HG03521 (cell line): ENCODE results near the gene ARID3C.

Experiments used
- ATAC-seq: cut with Tn5 transposase; IDR thresholded peaks from one replicate; pipeline ENCODE4 v1.9.1; 2021; ENCODE audit warnings: mild to moderate bottlenecking, moderate library complexity; ENCODE audit not compliant: unreplicated experiment

ARID3C gene

GRCh38 chr9:34628656-34629490 is at the start of gene ARID3C:
Gene ARID3C, minus strand, starts transcription at chr9:34629066. Its CDS starts 1,052 bp downstream, at chr9:34628014.
- ATAC-seq = no peak

- ATAC-seq = no peak
Observed at GRCh38 chr9:34675869-34676268, 47.0 kb upstream of the ARID3C start.

- ATAC-seq = no peak
Observed at GRCh38 chr9:34675048-34675714, 46.3 kb upstream of the ARID3C start.

- no peak for ATAC-seq
Observed at GRCh38 chr9:34674440-34674839, 45.6 kb upstream of the ARID3C start.

- no peak for ATAC-seq
Observed at GRCh38 chr9:34671307-34671706, 42.4 kb upstream of the ARID3C start.

GRCh38 chr9:34669809-34670562 is 41.1 kb upstream of the ARID3C start:
- no peak for ATAC-seq

- peak; percentile 64 for ATAC-seq
Observed at GRCh38 chr9:34665381-34666250, 36.8 kb upstream of the ARID3C start.

- peak; percentile 17 for ATAC-seq
Observed at GRCh38 chr9:34665067-34665380, 36.2 kb upstream of the ARID3C start.

GRCh38 chr9:34664281-34665066 is 35.6 kb upstream of the ARID3C start:
- ATAC-seq = peak; percentile 48

- no peak for ATAC-seq
Observed at GRCh38 chr9:34663303-34663605, 34.4 kb upstream of the ARID3C start.

- no peak for ATAC-seq
Observed at GRCh38 chr9:34662526-34663302, 33.8 kb upstream of the ARID3C start, which contains the start of gene CCL27. Gene CCL27, minus strand, starts transcription at chr9:34662657. Its CDS starts 24 bp downstream, at chr9:34662633.

- no peak for ATAC-seq
Observed at GRCh38 chr9:34659592-34660253, 30.9 kb upstream of the ARID3C start.

- ATAC-seq = no peak
Observed at GRCh38 chr9:34658461-34658860, 29.6 kb upstream of the ARID3C start.

GRCh38 chr9:34656992-34657391 is 28.1 kb upstream of the ARID3C start:
- no peak for ATAC-seq

GRCh38 chr9:34655394-34655793 is 26.5 kb upstream of the ARID3C start:
- no peak for ATAC-seq

- ATAC-seq = no peak
Observed at GRCh38 chr9:34654323-34655051, 25.6 kb upstream of the ARID3C start.

GRCh38 chr9:34653151-34654072 is 24.5 kb upstream of the ARID3C start:
- no peak for ATAC-seq
